Activated naive CD4-positive, alpha-beta T cell treated with Interleukin-2 at 50 U/mL for 16 hours (primary cell): ENCODE results near the gene PTPRD.

Source experiments
- DNase-seq: peaks from one replicate; pipeline ENCODE4 v3.0.0-alpha.2; 2020

Gene PTPRD

GRCh38 chr9:8388132-8388531 lies 2224.7 kb downstream of the PTPRD start:
- DNase-seq = no peak

GRCh38 chr9:8384091-8384490 lies 2228.7 kb downstream of the PTPRD start:
- no peak for DNase-seq

- no peak for DNase-seq
These were observed 2229.8 kb downstream of the PTPRD start for GRCh38 chr9:8382777-8383527.

GRCh38 chr9:8382266-8382665 lies 2230.5 kb downstream of the PTPRD start:
- no peak for DNase-seq

GRCh38 chr9:8381601-8382000 lies 2231.2 kb downstream of the PTPRD start:
- DNase-seq = no peak

GRCh38 chr9:8374471-8374870 lies 2238.3 kb downstream of the PTPRD start:
- DNase-seq = no peak

GRCh38 chr9:8371686-8372085 lies 2241.1 kb downstream of the PTPRD start:
- DNase-seq = no peak

- no peak for DNase-seq
These were observed 2246.5 kb downstream of the PTPRD start for GRCh38 chr9:8366161-8366926.

GRCh38 chr9:8365466-8366160 lies 2247.2 kb downstream of the PTPRD start:
- DNase-seq = no peak

GRCh38 chr9:8365029-8365428 lies 2247.8 kb downstream of the PTPRD start:
- no peak for DNase-seq

- DNase-seq = no peak
These were observed 2248.6 kb downstream of the PTPRD start for GRCh38 chr9:8364026-8364752.

- DNase-seq = no peak
These were observed 2250.6 kb downstream of the PTPRD start for GRCh38 chr9:8362250-8362649.

GRCh38 chr9:8361364-8361763 lies 2251.4 kb downstream of the PTPRD start:
- DNase-seq = no peak

- no peak for DNase-seq
These were observed 2256.4 kb downstream of the PTPRD start for GRCh38 chr9:8356406-8356805.

- DNase-seq = no peak
These were observed 2261.4 kb downstream of the PTPRD start for GRCh38 chr9:8351436-8351835.

- DNase-seq = no peak
These were observed 2262.9 kb downstream of the PTPRD start for GRCh38 chr9:8349901-8350300.

GRCh38 chr9:8349376-8349775 lies 2263.4 kb downstream of the PTPRD start:
- DNase-seq = no peak

GRCh38 chr9:8348756-8349155 lies 2264.0 kb downstream of the PTPRD start:
- no peak for DNase-seq

- no peak for DNase-seq
These were observed 2266.5 kb downstream of the PTPRD start for GRCh38 chr9:8346296-8346695.

- DNase-seq = no peak
These were observed 2273.9 kb downstream of the PTPRD start for GRCh38 chr9:8338767-8339510.

GRCh38 chr9:8337834-8338766 lies 2274.7 kb downstream of the PTPRD start:
- DNase-seq = no peak
